Activated CD4-positive, alpha-beta T cell treated with anti-CD3 and anti-CD28 coated beads for 36 hours (primary cell): ENCODE data around the gene ASTN2. TPM values are rescaled to one million over a fixed set of nuclear protein-coding genes. Genes with fewer than 3 reads are reported as not detected.

Experiments
- ATAC-seq: fragments of 200-7000 bp; cut with Tn5 transposase; one replicate; pipeline ENCODE4 v1.10.0; 2021; ENCODE audit warnings: mild to moderate bottlenecking, moderate library complexity
- CTCF ChIA-PET: fragments of 350-600 bp; sonication (Branson Sonifier 250); formaldehyde crosslinking; loops from one replicate; lab custom pipeline; 2021; ENCODE audit warnings: antibody characterized with exemption; lab: Charles Lee
- POLR2A ChIA-PET: fragments of 350-600 bp; sonication (Branson Sonifier 250); formaldehyde crosslinking; loops from one replicate; lab custom pipeline; 2021; ENCODE audit warnings: antibody characterized with exemption, inconsistent platforms; lab: Charles Lee
- DNase-seq: peaks from one replicate; pipeline ENCODE4 v3.0.0-alpha.2; 2020
- H3K27ac Mint-ChIP-seq: one replicate; pipeline ENCODE4 v1.8.0; 2021; ENCODE audit warnings: mixed read lengths
- H3K27me3 Mint-ChIP-seq: one replicate; pipeline ENCODE4 v1.8.0; 2021; ENCODE audit warnings: mixed read lengths
- H3K36me3 Mint-ChIP-seq: one replicate; pipeline ENCODE4 v1.8.0; 2021; ENCODE audit warnings: low read depth, mixed read lengths
- H3K4me1 Mint-ChIP-seq: one replicate; pipeline ENCODE4 v1.8.0; 2021; ENCODE audit warnings: mixed read lengths
- H3K4me3 Mint-ChIP-seq: one replicate; pipeline ENCODE4 v1.8.0; 2021; ENCODE audit warnings: mild to moderate bottlenecking, moderate library complexity, mixed read lengths
- H3K9me3 Mint-ChIP-seq: one replicate; pipeline ENCODE4 v1.8.0; 2021; ENCODE audit warnings: low read depth, mixed read lengths
- intact Hi-C, 2 experiments: fragments of 100-400 bp; cut with DNase I in 1 of 2; cut with micrococcal nuclease in 1 of 2; formaldehyde crosslinking; loops; one replicate each; pipeline versions ENCODE4 v1.14.2 to v1.15.1; 2022 to 2024; cut with DNase I, micrococcal nuclease
- total RNA-seq, 2 experiments: library from RNA; stranded (reverse); gene quantifications; one replicate each; pipeline ENCODE4 v1.2.3, GENCODE V29; 2021

Gene ASTN2
- total RNA-seq, 2 experiments from 2014 or later, result 3.0 to 4.2 TPM

GRCh38 chr9:117122953-117123352 is 291.9 kb downstream of the ASTN2 start:
- ChIA-PET POLR2A (no interaction called here), CTCF (no interaction called here)
- peaks cover 10% of the 10 kb centered on the region for H3K9me3 Mint-ChIP-seq
- no peaks in the 10 kb centered on the region for H3K27me3 Mint-ChIP-seq
- ATAC-seq (no peak), DNase-seq (no peak)
- H3K36me3 Mint-ChIP-seq, result no peaks in the 10 kb centered on the region
- peaks cover 2% of the 10 kb centered on the region for H3K4me1 Mint-ChIP-seq
- intact Hi-C loops, result no loop called here
- no peak overlapping the region for H3K4me3 Mint-ChIP-seq
- H3K27ac Mint-ChIP-seq, result no peak overlapping the region

GRCh38 chr9:117122102-117122501 is 292.8 kb downstream of the ASTN2 start:
- POLR2A ChIA-PET, result no interaction called here
- DNase-seq, result no peak
- H3K9me3 Mint-ChIP-seq, result peaks cover 10% of the 10 kb centered on the region
- H3K4me1 Mint-ChIP-seq, result peaks cover 2% of the 10 kb centered on the region
- ATAC-seq, result no peak
- intact Hi-C loops, result no loop called here
- no peak overlapping the region for H3K27ac Mint-ChIP-seq
- no peaks in the 10 kb centered on the region for H3K27me3 Mint-ChIP-seq
- H3K4me3 Mint-ChIP-seq, result no peak overlapping the region
- no peaks in the 10 kb centered on the region for H3K36me3 Mint-ChIP-seq
- CTCF ChIA-PET, result no interaction called here

- no peak overlapping the region for H3K27ac Mint-ChIP-seq
Measured at GRCh38 chr9:117121316-117121715, 293.5 kb downstream of the ASTN2 start.

GRCh38 chr9:117120061-117120460 is 294.8 kb downstream of the ASTN2 start:
- intact Hi-C loops, result no loop called here
- Mint-ChIP-seq H3K36me3 (no peaks in the 10 kb centered on the region), H3K4me1 (peaks cover 2% of the 10 kb centered on the region), H3K27me3 (no peaks in the 10 kb centered on the region), H3K27ac (no peak overlapping the region), H3K4me3 (no peak overlapping the region), H3K9me3 (peaks cover 10% of the 10 kb centered on the region)
- DNase-seq (no peak), ATAC-seq (no peak)
- ChIA-PET CTCF (no interaction called here), POLR2A (no interaction called here)

More at GRCh38 chr9:117121316-117121715, 293.5 kb downstream of the ASTN2 start:
- intact Hi-C loops, result no loop called here
- Mint-ChIP-seq H3K9me3 (peaks cover 10% of the 10 kb centered on the region), H3K4me1 (peaks cover 2% of the 10 kb centered on the region), H3K4me3 (no peak overlapping the region), H3K36me3 (no peaks in the 10 kb centered on the region), H3K27me3 (no peaks in the 10 kb centered on the region)
- POLR2A ChIA-PET, result no interaction called here
- DNase-seq (no peak), ATAC-seq (no peak)
- CTCF ChIA-PET, result no interaction called here

- no peak for DNase-seq
- intact Hi-C loops, result no loop called here
- ATAC-seq, result no peak
- H3K4me3 Mint-ChIP-seq, result no peak overlapping the region
- H3K9me3 Mint-ChIP-seq, result peaks cover 5% of the 10 kb centered on the region
- no peaks in the 10 kb centered on the region for H3K27me3 Mint-ChIP-seq
- POLR2A ChIA-PET, result no interaction called here
- peaks cover 2% of the 10 kb centered on the region for H3K4me1 Mint-ChIP-seq
- CTCF ChIA-PET, result no interaction called here
- H3K27ac Mint-ChIP-seq, result no peak overlapping the region
- no peaks in the 10 kb centered on the region for H3K36me3 Mint-ChIP-seq
Measured at GRCh38 chr9:117116084-117116483, 298.8 kb downstream of the ASTN2 start.

- no peak overlapping the region for H3K27ac Mint-ChIP-seq
- ChIA-PET CTCF (no interaction called here), POLR2A (no interaction called here)
- no peaks in the 10 kb centered on the region for H3K36me3 Mint-ChIP-seq
- peaks cover 3% of the 10 kb centered on the region for H3K9me3 Mint-ChIP-seq
- H3K27me3 Mint-ChIP-seq, result no peaks in the 10 kb centered on the region
- no peak for ATAC-seq
- intact Hi-C loops, result no loop called here
- no peaks in the 10 kb centered on the region for H3K4me1 Mint-ChIP-seq
- no peak for DNase-seq
- H3K4me3 Mint-ChIP-seq, result no peak overlapping the region
Measured at GRCh38 chr9:117114768-117115167, 300.1 kb downstream of the ASTN2 start.

GRCh38 chr9:117104716-117105495 is 310.0 kb downstream of the ASTN2 start:
- H3K4me3 Mint-ChIP-seq, result no peak overlapping the region
- H3K27ac Mint-ChIP-seq, result no peak overlapping the region
- H3K4me1 Mint-ChIP-seq, result no peaks in the 10 kb centered on the region
- ATAC-seq, result no peak
- H3K36me3 Mint-ChIP-seq, result no peaks in the 10 kb centered on the region
- peaks cover 1% of the 10 kb centered on the region for H3K9me3 Mint-ChIP-seq
- DNase-seq, result no peak
- intact Hi-C loops, result no loop called here
- ChIA-PET CTCF (no interaction called here), POLR2A (no interaction called here)
- H3K27me3 Mint-ChIP-seq, result no peaks in the 10 kb centered on the region

- DNase-seq, result no peak
- intact Hi-C loops, result no loop called here
- no peak overlapping the region for H3K4me3 Mint-ChIP-seq
- no peak overlapping the region for H3K27ac Mint-ChIP-seq
- no peaks in the 10 kb centered on the region for H3K4me1 Mint-ChIP-seq
- H3K36me3 Mint-ChIP-seq, result no peaks in the 10 kb centered on the region
- CTCF ChIA-PET, result interaction anchor here (0.6 kb wide), 1 partner anchor 306 kb away, joined by 3 read pairs; no protein-coding TSS in a partner anchor
- H3K9me3 Mint-ChIP-seq, result peaks cover 1% of the 10 kb centered on the region
- ATAC-seq, result no peak
- POLR2A ChIA-PET, result no interaction called here
- H3K27me3 Mint-ChIP-seq, result no peaks in the 10 kb centered on the region
Measured at GRCh38 chr9:117104206-117104605, 310.7 kb downstream of the ASTN2 start.

- CTCF ChIA-PET, result interaction anchor here (0.6 kb wide), 1 partner anchor 307 kb away, joined by 3 read pairs; no protein-coding TSS in a partner anchor
- Mint-ChIP-seq H3K4me3 (no peak overlapping the region), H3K27me3 (no peaks in the 10 kb centered on the region), H3K27ac (no peak overlapping the region), H3K36me3 (no peaks in the 10 kb centered on the region), H3K4me1 (no peaks in the 10 kb centered on the region), H3K9me3 (peaks cover 1% of the 10 kb centered on the region)
- POLR2A ChIA-PET, result no interaction called here
- intact Hi-C loops, result no loop called here
- DNase-seq (no peak), ATAC-seq (no peak)
Measured at GRCh38 chr9:117103438-117104110, 311.3 kb downstream of the ASTN2 start.

GRCh38 chr9:117101008-117101407 is 313.8 kb downstream of the ASTN2 start:
- Mint-ChIP-seq H3K27ac (no peak overlapping the region), H3K4me3 (no peak overlapping the region), H3K36me3 (no peaks in the 10 kb centered on the region), H3K27me3 (no peaks in the 10 kb centered on the region), H3K9me3 (peaks cover 1% of the 10 kb centered on the region), H3K4me1 (no peaks in the 10 kb centered on the region)
- ATAC-seq (no peak), DNase-seq (no peak)
- intact Hi-C loops, result no loop called here
- CTCF ChIA-PET, result no interaction called here
- POLR2A ChIA-PET, result no interaction called here

GRCh38 chr9:117098331-117098730 is 316.5 kb downstream of the ASTN2 start:
- H3K4me1 Mint-ChIP-seq, result no peaks in the 10 kb centered on the region
- ChIA-PET CTCF (interaction anchor here (0.6 kb wide), 1 partner anchor 1665 kb away, joined by 3 read pairs; no protein-coding TSS in a partner anchor), POLR2A (no interaction called here)
- H3K36me3 Mint-ChIP-seq, result no peaks in the 10 kb centered on the region
- H3K27ac Mint-ChIP-seq, result no peak overlapping the region
- no peak for DNase-seq
- ATAC-seq, result no peak
- peaks cover 1% of the 10 kb centered on the region for H3K9me3 Mint-ChIP-seq
- no peaks in the 10 kb centered on the region for H3K27me3 Mint-ChIP-seq
- no peak overlapping the region for H3K4me3 Mint-ChIP-seq
- intact Hi-C loops, result no loop called here

- POLR2A ChIA-PET, result no interaction called here
- no peaks in the 10 kb centered on the region for H3K36me3 Mint-ChIP-seq
- ATAC-seq (no peak), DNase-seq (no peak)
- CTCF ChIA-PET, result no interaction called here
- intact Hi-C loops, result no loop called here
- H3K4me1 Mint-ChIP-seq, result no peaks in the 10 kb centered on the region
- no peaks in the 10 kb centered on the region for H3K27me3 Mint-ChIP-seq
- H3K27ac Mint-ChIP-seq, result no peak overlapping the region
- H3K9me3 Mint-ChIP-seq, result peaks cover 1% of the 10 kb centered on the region
- H3K4me3 Mint-ChIP-seq, result no peak overlapping the region
Measured at GRCh38 chr9:117097761-117098160, 317.1 kb downstream of the ASTN2 start.
